Central memory CD4-positive, alpha-beta T cell (primary cell): ENCODE results near the gene MLIP.
"Not testable (repeated sequence)": the region's sequence is repeated elsewhere in the genome, so short reads cannot be mapped to it uniquely, and the experiment has no call there.

Experiments used
- DNase-seq: peaks from one replicate; pipeline ENCODE4 v3.0.0; 2022
- total RNA-seq, 3 experiments: gene quantifications; one replicate each; lab custom pipeline; 2026; lab: John Stamatoyannopoulos, UW

Gene MLIP
- 0 reads per million in 3 experiments for total RNA-seq

- DNase-seq = no peak
Observed at GRCh38 chr6:54111341-54112045, at the start of gene MLIP. TSS of gene MLIP (plus strand) at chr6:54111443. CDS start at chr6:54111480, 37 bp downstream.

GRCh38 chr6:54063228-54063539 is 48.1 kb upstream of the MLIP start:
- DNase-seq = no peak

GRCh38 chr6:54068694-54069093 is 42.5 kb upstream of the MLIP start:
- DNase-seq = no peak

GRCh38 chr6:54070025-54070424 is 41.2 kb upstream of the MLIP start:
- no peak for DNase-seq

GRCh38 chr6:54071821-54072340 is 39.4 kb upstream of the MLIP start:
- DNase-seq = no peak

- DNase-seq = no peak
Observed at GRCh38 chr6:54072635-54073313, 38.5 kb upstream of the MLIP start.

GRCh38 chr6:54073487-54073886 is 37.8 kb upstream of the MLIP start:
- DNase-seq = no peak

- no peak for DNase-seq
Observed at GRCh38 chr6:54074109-54074508, 37.1 kb upstream of the MLIP start.

- DNase-seq = no peak
Observed at GRCh38 chr6:54074578-54075195, 36.6 kb upstream of the MLIP start.

- DNase-seq = no peak
Observed at GRCh38 chr6:54076159-54076789, 35.0 kb upstream of the MLIP start.

- not testable (repeated sequence) for DNase-seq
Observed at GRCh38 chr6:54081499-54081898, 29.7 kb upstream of the MLIP start.

GRCh38 chr6:54083287-54083686 is 28.0 kb upstream of the MLIP start:
- DNase-seq = no peak

- DNase-seq = no peak
Observed at GRCh38 chr6:54084231-54084630, 27.0 kb upstream of the MLIP start.

- no peak for DNase-seq
Observed at GRCh38 chr6:54085047-54085446, 26.2 kb upstream of the MLIP start.

- DNase-seq = no peak
Observed at GRCh38 chr6:54085541-54085940, 25.7 kb upstream of the MLIP start.

- no peak for DNase-seq
Observed at GRCh38 chr6:54086439-54086838, 24.8 kb upstream of the MLIP start.

GRCh38 chr6:54087721-54088120 is 23.5 kb upstream of the MLIP start:
- DNase-seq = no peak

- no peak for DNase-seq
Observed at GRCh38 chr6:54093326-54093948, 17.8 kb upstream of the MLIP start.

- no peak for DNase-seq
Observed at GRCh38 chr6:54094293-54094692, 16.9 kb upstream of the MLIP start.

- DNase-seq = no peak
Observed at GRCh38 chr6:54094786-54095185, 16.5 kb upstream of the MLIP start.

- no peak for DNase-seq
Observed at GRCh38 chr6:54095723-54096122, 15.5 kb upstream of the MLIP start.

GRCh38 chr6:54096811-54097210 is 14.4 kb upstream of the MLIP start:
- no peak for DNase-seq

GRCh38 chr6:54097753-54098152 is 13.5 kb upstream of the MLIP start:
- DNase-seq = no peak
